Fibroblast of the aortic adventitia (primary cell): ENCODE data around the gene ALPK1. TPM values are rescaled to one million over a fixed set of nuclear protein-coding genes. Genes with fewer than 3 reads are reported as not detected.
"Not testable (repeated sequence)": the region's sequence is repeated elsewhere in the genome, so short reads cannot be mapped to it uniquely, and the experiment has no call there.

Source experiments
- DNase-seq: peaks from one replicate; pipeline ENCODE4 v3.0.0-alpha.2; 2010; ENCODE audit warnings: low read depth
- H3K4me3 ChIP-seq: 2 replicates; pipeline ENCODE4 v1.5.1; 2011; ENCODE audit warnings: low read depth, mild to moderate bottlenecking, control low read depth, low read length, moderate library complexity
- CTCF ChIP-seq: IDR thresholded peaks from 2 replicates; pipeline ENCODE4 v1.5.1; 2011; ENCODE audit warnings: mild to moderate bottlenecking, low read length, control low read depth, inconsistent platforms; ENCODE audit not compliant: insufficient read depth
- total RNA-seq: library from RNA; depleted of rRNA; stranded (reverse); fragments of >200 nt; gene quantifications from 2 replicates; pipeline ENCODE4 v1.2.3, GENCODE V29; 2012; ENCODE audit warnings: low replicate concordance

The ALPK1 gene
- total RNA-seq, 1 donor: 34.1 TPM

- no peak for DNase-seq
- no peak overlapping the region for H3K4me3 ChIP-seq
- TF ChIP-seq CTCF: no peak
These were observed 2.6 kb downstream of the ALPK1 start for GRCh38 chr4:112299721-112300120.

GRCh38 chr4:112302320-112303274 lies 5.4 kb downstream of the ALPK1 start:
- H3K4me3 ChIP-seq: no peak overlapping the region
- no peak for DNase-seq
- TF ChIP-seq CTCF: no peak

- DNase-seq, H3K4me3 ChIP-seq: not testable (repeated sequence)
These were observed 8.3 kb downstream of the ALPK1 start for GRCh38 chr4:112305477-112305876.

- peak; percentile 71 for DNase-seq
- peak overlapping the region; percentile 33 for H3K4me3 ChIP-seq
These were observed 12.2 kb downstream of the ALPK1 start for GRCh38 chr4:112309263-112309791.

GRCh38 chr4:112311516-112311915 lies 14.3 kb downstream of the ALPK1 start:
- TF ChIP-seq CTCF: no peak
- no peak for DNase-seq
- H3K4me3 ChIP-seq: no peak overlapping the region

- no peak for DNase-seq
- H3K4me3 ChIP-seq: no peak overlapping the region
- no peak for TF ChIP-seq CTCF
These were observed 15.6 kb downstream of the ALPK1 start for GRCh38 chr4:112312610-112313239.

- no peak overlapping the region for H3K4me3 ChIP-seq
- no peak for TF ChIP-seq CTCF
- no peak for DNase-seq
These were observed 18.3 kb downstream of the ALPK1 start for GRCh38 chr4:112315446-112315845.

GRCh38 chr4:112316360-112316759 lies 19.2 kb downstream of the ALPK1 start:
- no peak for TF ChIP-seq CTCF
- DNase-seq: no peak
- H3K4me3 ChIP-seq: no peak overlapping the region
